Retinal pigment epithelial cell (primary cell): Measurements from ENCODE around the gene PHF21B.

Experiments used
- DNase-seq: peaks from one replicate; pipeline ENCODE4 v3.0.0-alpha.2; 2010; ENCODE audit warnings: low read depth
- H3K4me3 ChIP-seq: 2 replicates; pipeline ENCODE4 v1.5.1; 2011; ENCODE audit warnings: mild to moderate bottlenecking, low read length, control low read depth, moderate library complexity
- TF ChIP-seq, protein P1 (sequence below): conservative IDR thresholded peaks from 2 replicates; pipeline ENCODE4 v1.5.1; 2011; ENCODE audit warnings: low read depth, low read length, control low read depth, inconsistent platforms

The PHF21B gene

DNA sequence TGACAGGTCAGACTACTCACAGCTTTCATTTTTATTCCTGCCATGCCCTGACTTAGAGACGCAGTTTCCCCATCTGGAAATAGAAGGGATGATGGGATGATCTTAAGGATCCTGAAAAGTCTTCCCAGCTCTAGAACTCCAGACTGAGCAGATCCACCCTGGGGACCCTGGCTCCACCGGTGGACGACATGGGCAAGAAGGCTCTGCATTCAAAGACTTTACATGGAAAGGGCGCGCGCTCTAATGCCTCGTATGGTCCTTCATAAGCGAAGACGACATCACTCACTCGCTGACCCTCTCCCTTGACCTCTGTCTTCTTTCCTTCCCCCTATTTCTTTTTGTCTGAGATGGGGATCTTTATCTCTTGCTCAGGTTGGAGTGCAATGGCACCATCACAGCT lies 24.4 kb upstream of the PHF21B start:
- TF ChIP-seq, protein P1, sequence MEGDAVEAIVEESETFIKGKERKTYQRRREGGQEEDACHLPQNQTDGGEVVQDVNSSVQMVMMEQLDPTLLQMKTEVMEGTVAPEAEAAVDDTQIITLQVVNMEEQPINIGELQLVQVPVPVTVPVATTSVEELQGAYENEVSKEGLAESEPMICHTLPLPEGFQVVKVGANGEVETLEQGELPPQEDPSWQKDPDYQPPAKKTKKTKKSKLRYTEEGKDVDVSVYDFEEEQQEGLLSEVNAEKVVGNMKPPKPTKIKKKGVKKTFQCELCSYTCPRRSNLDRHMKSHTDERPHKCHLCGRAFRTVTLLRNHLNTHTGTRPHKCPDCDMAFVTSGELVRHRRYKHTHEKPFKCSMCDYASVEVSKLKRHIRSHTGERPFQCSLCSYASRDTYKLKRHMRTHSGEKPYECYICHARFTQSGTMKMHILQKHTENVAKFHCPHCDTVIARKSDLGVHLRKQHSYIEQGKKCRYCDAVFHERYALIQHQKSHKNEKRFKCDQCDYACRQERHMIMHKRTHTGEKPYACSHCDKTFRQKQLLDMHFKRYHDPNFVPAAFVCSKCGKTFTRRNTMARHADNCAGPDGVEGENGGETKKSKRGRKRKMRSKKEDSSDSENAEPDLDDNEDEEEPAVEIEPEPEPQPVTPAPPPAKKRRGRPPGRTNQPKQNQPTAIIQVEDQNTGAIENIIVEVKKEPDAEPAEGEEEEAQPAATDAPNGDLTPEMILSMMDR, result no peak
- no peak overlapping the region for H3K4me3 ChIP-seq
- DNase-seq, result no peak

DNA sequence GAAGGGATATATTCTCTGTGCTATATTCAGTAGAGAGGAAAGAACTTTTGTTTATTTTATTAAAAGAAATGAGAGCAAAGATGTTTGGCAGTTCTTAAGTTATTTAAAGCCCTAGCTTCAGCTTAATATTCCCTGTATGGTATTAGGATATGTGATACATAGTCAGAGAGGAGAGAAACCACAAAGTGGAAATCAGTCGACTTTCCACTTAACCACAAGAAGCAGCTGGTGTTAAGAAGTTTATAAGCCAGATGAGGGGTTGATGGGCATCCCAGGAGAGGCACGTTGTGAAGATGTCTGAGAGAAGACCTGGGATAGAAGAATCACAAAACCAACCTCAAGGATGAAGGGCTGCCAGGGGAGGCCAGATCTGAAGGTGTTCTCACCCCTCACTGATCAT lies 23.3 kb upstream of the PHF21B start:
- TF ChIP-seq, protein P1, result no peak
- DNase-seq, result no peak
- no peak overlapping the region for H3K4me3 ChIP-seq

DNA sequence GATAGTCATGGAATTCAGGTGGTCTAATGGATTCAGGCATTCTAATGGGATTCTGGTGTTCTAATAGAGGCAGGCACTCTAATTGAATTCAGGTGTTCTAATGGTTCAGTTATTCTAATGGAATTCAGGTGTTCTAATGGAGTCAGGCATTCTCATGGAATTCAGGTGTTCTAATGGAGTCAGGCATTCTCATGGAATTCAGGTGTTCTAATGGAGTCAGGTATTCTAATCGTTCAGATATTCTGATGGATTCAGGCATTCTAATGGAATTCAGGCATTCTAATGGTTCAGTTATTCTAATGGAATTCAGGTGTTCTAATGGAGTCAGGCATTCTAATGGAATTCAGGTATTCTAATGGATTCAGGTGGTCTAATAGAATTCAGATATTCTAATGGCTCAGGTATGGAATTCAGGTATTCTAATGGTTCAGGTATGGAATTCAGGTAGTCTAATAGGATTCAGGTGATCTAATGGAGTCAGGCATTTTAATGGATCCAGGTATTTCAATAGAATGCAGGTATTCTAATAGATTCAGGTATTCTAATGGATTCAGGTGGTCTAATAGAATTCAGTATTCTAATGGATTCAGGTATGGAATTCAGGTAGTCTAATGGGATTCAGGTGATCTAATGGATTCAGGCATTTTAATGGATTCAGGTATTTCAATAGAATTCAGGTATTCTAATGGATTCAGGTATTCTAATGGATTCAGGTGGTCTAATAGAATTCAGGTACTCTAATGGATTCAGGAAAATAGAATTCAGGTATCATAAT lies 22.0 kb upstream of the PHF21B start:
- TF ChIP-seq, protein P1, result no peak
- DNase-seq, result no peak
- no peak overlapping the region for H3K4me3 ChIP-seq

DNA sequence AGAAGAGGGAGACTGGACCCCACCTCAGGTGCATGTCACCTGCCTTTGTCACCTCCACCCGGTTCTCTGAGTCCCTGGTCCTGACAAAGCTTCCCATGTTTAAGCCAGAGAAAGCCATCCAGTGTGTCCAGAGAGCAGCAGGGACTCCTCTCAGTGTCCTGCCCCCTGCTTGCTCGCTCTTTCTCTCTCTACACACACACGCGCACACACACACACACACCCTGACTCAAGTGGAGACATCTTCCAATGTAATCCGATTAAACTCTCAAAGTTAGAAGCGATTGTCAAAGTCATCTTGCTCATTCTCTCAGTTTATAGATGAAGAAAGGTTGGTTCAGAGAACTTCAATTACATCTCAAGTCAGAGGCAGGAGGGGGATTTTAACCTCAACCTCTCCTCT lies 19.7 kb upstream of the PHF21B start:
- TF ChIP-seq, protein P1, result no peak
- H3K4me3 ChIP-seq, result no peak overlapping the region
- no peak for DNase-seq

DNA sequence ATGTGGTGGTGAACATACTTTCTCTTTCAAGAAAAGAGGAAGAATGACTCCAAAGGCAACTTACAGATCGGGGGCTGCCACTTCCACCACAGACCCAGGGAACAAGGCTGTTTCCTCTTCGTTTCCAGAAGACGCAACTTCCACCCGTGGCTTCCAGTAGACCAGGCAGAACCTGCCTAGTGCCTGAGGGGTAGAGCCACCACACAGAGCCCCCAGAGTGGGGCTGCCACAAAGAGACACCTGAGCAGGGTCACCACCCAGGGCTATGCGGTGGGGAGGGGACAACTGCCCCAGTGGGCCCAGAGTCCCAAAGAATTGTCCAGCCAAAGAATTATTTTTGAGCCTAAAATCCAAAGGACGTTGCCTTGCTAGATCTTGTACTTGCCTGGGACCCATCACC lies 16.7 kb upstream of the PHF21B start:
- H3K4me3 ChIP-seq, result no peak overlapping the region
- no peak for DNase-seq
- TF ChIP-seq, protein P1, result no peak

DNA sequence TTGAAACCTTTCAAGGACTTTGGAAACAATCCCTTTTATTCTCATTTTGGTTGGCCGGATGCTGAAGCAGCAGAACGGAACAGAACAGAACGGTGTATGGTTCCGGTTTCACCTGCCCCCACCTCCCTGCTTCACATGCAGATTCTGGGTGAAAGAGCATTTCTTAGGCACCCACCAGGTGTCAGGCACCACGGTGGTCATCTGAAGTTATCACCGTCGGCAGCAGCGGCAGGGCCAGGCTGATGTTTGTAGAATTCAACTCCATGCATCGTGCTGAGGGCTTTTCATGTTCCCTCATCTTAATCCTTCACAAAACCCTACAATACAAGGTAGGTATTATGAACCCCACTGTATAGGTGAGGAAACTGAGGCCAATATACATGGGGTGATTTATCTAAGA lies 13.6 kb upstream of the PHF21B start:
- DNase-seq, result no peak
- no peak overlapping the region for H3K4me3 ChIP-seq
- TF ChIP-seq, protein P1, result no peak

DNA sequence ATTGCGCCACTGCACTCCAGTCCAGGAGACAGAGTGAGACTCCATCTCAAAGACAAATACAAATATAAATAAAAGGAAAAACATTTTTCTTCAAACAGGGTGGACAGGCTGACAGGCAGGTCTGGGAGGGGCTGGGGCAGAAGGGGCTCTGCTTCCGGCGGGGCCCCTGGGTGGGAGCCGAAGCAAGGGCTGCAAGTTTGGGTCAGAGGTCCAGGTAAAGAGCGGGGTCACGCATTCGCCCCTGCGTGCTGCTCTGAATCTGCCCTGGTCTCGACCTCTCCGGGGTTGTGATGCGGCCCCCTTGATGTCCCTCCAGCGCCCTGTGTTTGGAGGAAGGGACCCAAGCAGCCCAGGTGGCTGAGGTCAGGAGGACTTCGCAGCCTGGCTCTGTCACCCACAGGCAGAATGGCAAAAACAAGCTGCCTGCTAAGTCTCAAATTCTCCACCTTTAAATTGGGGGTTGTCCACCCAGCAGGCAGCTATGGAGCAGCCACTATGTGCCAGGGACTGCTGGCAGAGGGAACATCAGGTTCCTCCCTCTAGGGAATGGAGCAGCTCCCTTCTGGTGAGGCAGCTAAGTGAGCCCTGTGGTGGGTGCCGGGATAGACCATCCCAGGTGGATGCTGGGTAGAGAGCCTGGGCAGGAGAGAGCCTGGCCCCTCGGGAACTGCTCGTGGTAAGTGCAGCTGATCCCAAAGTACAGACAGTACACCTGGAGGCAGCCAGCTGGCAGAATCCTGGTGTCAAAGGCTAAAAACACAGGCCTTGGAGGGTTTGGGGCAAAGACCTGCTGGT lies 10.3 kb upstream of the PHF21B start:
- TF ChIP-seq, protein P1, result no peak
- DNase-seq, result no peak
- no peak overlapping the region for H3K4me3 ChIP-seq
